Jurkat, Clone E6-1 (cell line): ENCODE results near the gene DSG2.
A peak's percentile ranks its signal among the peaks of the same experiment; 100 is the strongest.
"Not testable (repeated sequence)": the region's sequence is repeated elsewhere in the genome, so short reads cannot be mapped to it uniquely, and the experiment has no call there.

ENCODE experiments used
- DNase-seq: peaks from one replicate; pipeline ENCODE4 v3.0.0-alpha.2; 2011; ENCODE audit warnings: low read depth, low spot score
- H3K4me3 ChIP-seq: 2 replicates; pipeline ENCODE4 v1.5.1; 2011; ENCODE audit warnings: mild to moderate bottlenecking, low read length, control low read depth, moderate library complexity

Gene DSG2

GRCh38 chr18:31497404-31497835, 557 bp upstream of the DSG2 start:
- peak overlapping the region; percentile 83 for H3K4me3 ChIP-seq
- no peak for DNase-seq

- H3K4me3 ChIP-seq = peak overlapping the region; percentile 83
- peak; percentile 8 for DNase-seq
Measured at GRCh38 chr18:31498574-31499524, 872 bp downstream of the DSG2 start.

- no peak for DNase-seq
- H3K4me3 ChIP-seq = no peak overlapping the region
Measured at GRCh38 chr18:31500051-31500688, 2.2 kb downstream of the DSG2 start.

- H3K4me3 ChIP-seq = no peak overlapping the region
- DNase-seq = no peak
Measured at GRCh38 chr18:31503011-31503410, 5.0 kb downstream of the DSG2 start.

GRCh38 chr18:31504455-31505147, 6.6 kb downstream of the DSG2 start:
- H3K4me3 ChIP-seq = no peak overlapping the region
- DNase-seq = no peak

- H3K4me3 ChIP-seq = no peak overlapping the region
- no peak for DNase-seq
Measured at GRCh38 chr18:31505156-31505555, 7.2 kb downstream of the DSG2 start.

- H3K4me3 ChIP-seq = no peak overlapping the region
- DNase-seq = no peak
Measured at GRCh38 chr18:31506024-31506742, 8.2 kb downstream of the DSG2 start.

GRCh38 chr18:31507124-31507523, 9.1 kb downstream of the DSG2 start:
- not testable (repeated sequence) for H3K4me3 ChIP-seq

GRCh38 chr18:31508781-31509180, 10.8 kb downstream of the DSG2 start:
- no peak for DNase-seq
- H3K4me3 ChIP-seq = no peak overlapping the region

More at GRCh38 chr18:31507124-31507523, 9.1 kb downstream of the DSG2 start:
- DNase-seq = not testable (repeated sequence)

- DNase-seq = no peak
- no peak overlapping the region for H3K4me3 ChIP-seq
Measured at GRCh38 chr18:31509571-31509970, 11.6 kb downstream of the DSG2 start.

GRCh38 chr18:31510319-31510718, 12.3 kb downstream of the DSG2 start:
- DNase-seq = no peak
- no peak overlapping the region for H3K4me3 ChIP-seq

- H3K4me3 ChIP-seq = no peak overlapping the region
- no peak for DNase-seq
Measured at GRCh38 chr18:31511098-31511497, 13.1 kb downstream of the DSG2 start.

GRCh38 chr18:31512203-31512764, 14.3 kb downstream of the DSG2 start:
- H3K4me3 ChIP-seq = no peak overlapping the region
- no peak for DNase-seq

GRCh38 chr18:31513189-31513935, 15.4 kb downstream of the DSG2 start:
- no peak overlapping the region for H3K4me3 ChIP-seq
- no peak for DNase-seq

GRCh38 chr18:31516437-31516836, 18.5 kb downstream of the DSG2 start:
- no peak overlapping the region for H3K4me3 ChIP-seq
- no peak for DNase-seq

- DNase-seq = no peak
- H3K4me3 ChIP-seq = no peak overlapping the region
Measured at GRCh38 chr18:31526374-31526773, 28.4 kb downstream of the DSG2 start.

- no peak overlapping the region for H3K4me3 ChIP-seq
- DNase-seq = no peak
Measured at GRCh38 chr18:31533236-31533635, 35.3 kb downstream of the DSG2 start.

- no peak for DNase-seq
- H3K4me3 ChIP-seq = no peak overlapping the region
Measured at GRCh38 chr18:31538837-31539236, 40.9 kb downstream of the DSG2 start.
